ENCODE data around the gene LUM.

The LUM gene

GRCh38 chr12:91099836-91100235 is 11.5 kb downstream of the LUM start:
- Histone ChIP-seq H3F3A (ENCODE audit: insufficient read depth, low read length) (no peaks in the 10 kb centered on the region), H3K4me2 (ENCODE audit: low read depth, low read length) (no peak overlapping the region), H3K4me3 (ENCODE audit: low read length) (no peak overlapping the region), H3K9me3 (replicated peaks; ENCODE audit: insufficient read depth, low read length) (no peaks in the 10 kb centered on the region), H2AFZ (ENCODE audit: low read length) (no peak overlapping the region), H3K9ac (ENCODE audit: low read length) (no peak overlapping the region), H3K36me3 (replicated peaks; ENCODE audit: insufficient read depth, low read length) (no peaks in the 10 kb centered on the region), H4K20me1 (ENCODE audit: insufficient read depth, low read length) (no peaks in the 10 kb centered on the region), H3K27ac (ENCODE audit: low read length) (no peak overlapping the region), H3K27me3 (replicated peaks; ENCODE audit: insufficient read depth, low read length) (no peaks in the 10 kb centered on the region), H3K9me2 (replicated peaks; ENCODE audit: insufficient read depth, low read length) (no peaks in the 10 kb centered on the region), H3K4me1 (ENCODE audit: low read length) (peaks cover 10% of the 10 kb centered on the region), H3K79me2 (ENCODE audit: low read length) (no peaks in the 10 kb centered on the region)
- DNase-seq = no peak
- TF ChIP-seq CTCF (IDR thresholded peaks at IDR 0.05; ENCODE audit: low read length) (no peak), EZH2phosphoT487 (IDR thresholded peaks at IDR 0.05; ENCODE audit: low read length) (no peak), EZH2 (optimal IDR thresholded peaks at IDR 0.05; ENCODE audit: low read depth, low read length) (no peak)

GRCh38 chr12:91099341-91099740 is 12.0 kb downstream of the LUM start:
- no peak overlapping the region for H3K27ac ChIP-seq (ENCODE audit: low read length)
- H3K4me3 ChIP-seq (ENCODE audit: low read length) = no peak overlapping the region
- no peaks in the 10 kb centered on the region for H3K27me3 ChIP-seq (replicated peaks; ENCODE audit: insufficient read depth, low read length)
- H3K9ac ChIP-seq (ENCODE audit: low read length) = no peak overlapping the region
- no peaks in the 10 kb centered on the region for H3K36me3 ChIP-seq (replicated peaks; ENCODE audit: insufficient read depth, low read length)
- no peak for TF ChIP-seq EZH2phosphoT487 (IDR thresholded peaks at IDR 0.05; ENCODE audit: low read length)
- TF ChIP-seq EZH2 (optimal IDR thresholded peaks at IDR 0.05; ENCODE audit: low read depth, low read length) = no peak
- no peak for TF ChIP-seq CTCF (IDR thresholded peaks at IDR 0.05; ENCODE audit: low read length)
- H3K4me1 ChIP-seq (ENCODE audit: low read length) = peaks cover 5% of the 10 kb centered on the region
- H4K20me1 ChIP-seq (ENCODE audit: insufficient read depth, low read length) = no peaks in the 10 kb centered on the region
- no peak for DNase-seq
- no peaks in the 10 kb centered on the region for H3F3A ChIP-seq (ENCODE audit: insufficient read depth, low read length)
- no peaks in the 10 kb centered on the region for H3K79me2 ChIP-seq (ENCODE audit: low read length)
- no peaks in the 10 kb centered on the region for H3K9me3 ChIP-seq (replicated peaks; ENCODE audit: insufficient read depth, low read length)
- H2AFZ ChIP-seq (ENCODE audit: low read length) = no peak overlapping the region
- H3K4me2 ChIP-seq (ENCODE audit: low read depth, low read length) = no peak overlapping the region
- no peaks in the 10 kb centered on the region for H3K9me2 ChIP-seq (replicated peaks; ENCODE audit: insufficient read depth, low read length)

GRCh38 chr12:91098941-91099340 is 12.4 kb downstream of the LUM start:
- H3K27ac ChIP-seq (ENCODE audit: low read length) = no peak overlapping the region
- H3K36me3 ChIP-seq (replicated peaks; ENCODE audit: insufficient read depth, low read length) = no peaks in the 10 kb centered on the region
- no peaks in the 10 kb centered on the region for H3K27me3 ChIP-seq (replicated peaks; ENCODE audit: insufficient read depth, low read length)
- no peak overlapping the region for H3K4me2 ChIP-seq (ENCODE audit: low read depth, low read length)
- no peaks in the 10 kb centered on the region for H3K79me2 ChIP-seq (ENCODE audit: low read length)
- no peaks in the 10 kb centered on the region for H3F3A ChIP-seq (ENCODE audit: insufficient read depth, low read length)
- H3K9ac ChIP-seq (ENCODE audit: low read length) = no peak overlapping the region
- DNase-seq = no peak
- no peak overlapping the region for H2AFZ ChIP-seq (ENCODE audit: low read length)
- no peaks in the 10 kb centered on the region for H4K20me1 ChIP-seq (ENCODE audit: insufficient read depth, low read length)
- H3K4me3 ChIP-seq (ENCODE audit: low read length) = no peak overlapping the region
- peaks cover 4% of the 10 kb centered on the region; the same call in 1 of the 2 replicates for H3K4me1 ChIP-seq (ENCODE audit: low read length)
- TF ChIP-seq EZH2 (optimal IDR thresholded peaks at IDR 0.05; ENCODE audit: low read depth, low read length) (no peak), CTCF (IDR thresholded peaks at IDR 0.05; ENCODE audit: low read length) (no peak), EZH2phosphoT487 (IDR thresholded peaks at IDR 0.05; ENCODE audit: low read length) (no peak)
- no peaks in the 10 kb centered on the region for H3K9me2 ChIP-seq (replicated peaks; ENCODE audit: insufficient read depth, low read length)
- no peaks in the 10 kb centered on the region for H3K9me3 ChIP-seq (replicated peaks; ENCODE audit: insufficient read depth, low read length)

Data from MM.1S (cell line).